Measurements from ENCODE around the gene FUT7. TPM values are rescaled to one million over a fixed set of nuclear protein-coding genes. Genes with fewer than 3 reads are reported as not detected.

Gene FUT7
- polyA plus RNA-seq, 3 donors, result 6.1 to 13.4 (median 10.5) TPM

GRCh38 chr9:137040568-137040967 is 8.7 kb upstream of the FUT7 start:
- Mint-ChIP-seq H3K36me3 (peaks cover 6 to 30% of the 10 kb centered on the region in 2 donors), H3K27me3 (ENCODE audit: low read depth in 3 of 3) (peaks cover 24 to 31% (median 26%) of the 10 kb centered on the region in 3 donors), H3K9me3 (peaks cover 0 to 5% (median 2%) of the 10 kb centered on the region in 7 donors), H3K4me1 (peaks cover 10% of the 10 kb centered on the region), H3K4me3 (peak overlapping the region in 1 of 2 donors; percentile 16), H3K27ac (no peak overlapping the region)
- Histone ChIP-seq H3K9ac (ENCODE audit: insufficient read depth, low read length, poor library complexity, severe bottlenecking) (no peak overlapping the region), H3K4me1 (ENCODE audit: control insufficient read depth in 1 of 2, insufficient read depth in 2 of 2, low read length in 2 of 2) (peaks cover 17 to 25% of the 10 kb centered on the region in 2 donors), H3K4me2 (replicated peaks; ENCODE audit: extremely low read depth, low read length, poor library complexity, severe bottlenecking) (no peak overlapping the region), H2AFZ (ENCODE audit: insufficient read depth, low read depth, low read length, poor library complexity, severe bottlenecking) (no peak overlapping the region), H3K36me3 (replicated peaks in 1 of 2; ENCODE audit: control insufficient read depth in 1 of 2, insufficient read depth in 2 of 2, low read length in 2 of 2) (peaks cover 14 to 21% of the 10 kb centered on the region in 2 donors), H3K27me3 (ENCODE audit: control insufficient read depth in 2 of 2, insufficient read depth in 2 of 2, low read length in 2 of 2) (peaks cover 12 to 25% of the 10 kb centered on the region in 2 donors), H3K27ac (ENCODE audit: low read depth in 1 of 2, low read length in 2 of 2) (no peak overlapping the region), H4K20me1 (ENCODE audit: insufficient read depth, low read length) (peaks cover 48% of the 10 kb centered on the region), H3K4me3 (replicated peaks in 1 of 3; ENCODE audit: low read depth in 2 of 3, low read length in 3 of 3) (no peak overlapping the region), H3K79me2 (ENCODE audit: insufficient read depth, low read length) (peaks cover 8% of the 10 kb centered on the region), H3K9me3 (replicated peaks in 1 of 2; ENCODE audit: control insufficient read depth in 1 of 2, insufficient read depth in 1 of 2, low read length in 2 of 2) (peaks cover 0 to 7% of the 10 kb centered on the region in 2 donors)
- intact Hi-C loops (cut with micrococcal nuclease), result no loop called here
- TF ChIP-seq CTCF (IDR thresholded peaks at IDR 0.05), result no peak
- WGBS (ENCODE audit: insufficient coverage), result 92% methylated on average over 22 of the region's 23 CpGs
- no peak for DNase-seq

- Histone ChIP-seq H4K20me1 (ENCODE audit: insufficient read depth, low read length) (peaks cover 50% of the 10 kb centered on the region), H3K4me2 (replicated peaks; ENCODE audit: extremely low read depth, low read length, poor library complexity, severe bottlenecking) (no peak overlapping the region), H3K9me3 (replicated peaks in 1 of 2; ENCODE audit: control insufficient read depth in 1 of 2, insufficient read depth in 1 of 2, low read length in 2 of 2) (peaks cover 0 to 1% of the 10 kb centered on the region in 2 donors), H3K9ac (ENCODE audit: insufficient read depth, low read length, poor library complexity, severe bottlenecking) (no peak overlapping the region), H3K79me2 (ENCODE audit: insufficient read depth, low read length) (peaks cover 15% of the 10 kb centered on the region), H3K27me3 (ENCODE audit: control insufficient read depth in 2 of 2, insufficient read depth in 2 of 2, low read length in 2 of 2) (peaks cover 6 to 18% of the 10 kb centered on the region in 2 donors), H3K27ac (ENCODE audit: low read depth in 1 of 2, low read length in 2 of 2) (no peak overlapping the region), H3K4me1 (ENCODE audit: control insufficient read depth in 1 of 2, insufficient read depth in 2 of 2, low read length in 2 of 2) (peaks cover 18 to 25% of the 10 kb centered on the region in 2 donors), H2AFZ (ENCODE audit: insufficient read depth, low read depth, low read length, poor library complexity, severe bottlenecking) (no peak overlapping the region), H3K36me3 (replicated peaks in 1 of 2; ENCODE audit: control insufficient read depth in 1 of 2, insufficient read depth in 2 of 2, low read length in 2 of 2) (peaks cover 15 to 22% of the 10 kb centered on the region in 2 donors), H3K4me3 (replicated peaks in 1 of 3; ENCODE audit: low read depth in 2 of 3, low read length in 3 of 3) (no peak overlapping the region)
- peaks cover 13% of the 10 kb centered on the region for H3K4me1 Mint-ChIP-seq
- H3K27ac Mint-ChIP-seq, result no peak overlapping the region
- peaks cover 5 to 27% of the 10 kb centered on the region in 2 donors for H3K36me3 Mint-ChIP-seq
- H3K27me3 Mint-ChIP-seq (ENCODE audit: low read depth in 3 of 3), result peaks cover 17 to 24% (median 18%) of the 10 kb centered on the region in 3 donors
- peaks cover 0 to 1% (median under 1%) of the 10 kb centered on the region in 7 donors for H3K9me3 Mint-ChIP-seq
- intact Hi-C loops (cut with micrococcal nuclease), result loop anchor here in 1 of 2 donors (10.0 kb wide), 1 partner anchor 95 kb away; the partner anchor contains the start of genes C8G and FBXW5
- H3K4me3 Mint-ChIP-seq, result no peak overlapping the region
- DNase-seq, result no peak
- WGBS (ENCODE audit: insufficient coverage), result 89% methylated on average over 21 of the region's 32 CpGs
- no peak for TF ChIP-seq CTCF (IDR thresholded peaks at IDR 0.05)
Measured at GRCh38 chr9:137039611-137040366, 7.9 kb upstream of the FUT7 start.

Measured in CD14-positive monocyte (primary cell).